Ramos (cell line): ENCODE data around the gene GAK.

Experiments
- in situ Hi-C: fragments of 300-500 bp; cut with MboI; formaldehyde crosslinking; loops from one replicate; pipeline ENCODE4 v1.14.3; 2022; ENCODE audit warnings: low sequenced_read_pairs; ENCODE audit not compliant: unreplicated experiment

Gene GAK

GRCh38 chr4:893276-893994 is 38.7 kb downstream of the GAK start:
- in situ Hi-C loops: no loop called here

GRCh38 chr4:892780-893179 is 39.3 kb downstream of the GAK start:
- in situ Hi-C loops: no loop called here

DNA sequence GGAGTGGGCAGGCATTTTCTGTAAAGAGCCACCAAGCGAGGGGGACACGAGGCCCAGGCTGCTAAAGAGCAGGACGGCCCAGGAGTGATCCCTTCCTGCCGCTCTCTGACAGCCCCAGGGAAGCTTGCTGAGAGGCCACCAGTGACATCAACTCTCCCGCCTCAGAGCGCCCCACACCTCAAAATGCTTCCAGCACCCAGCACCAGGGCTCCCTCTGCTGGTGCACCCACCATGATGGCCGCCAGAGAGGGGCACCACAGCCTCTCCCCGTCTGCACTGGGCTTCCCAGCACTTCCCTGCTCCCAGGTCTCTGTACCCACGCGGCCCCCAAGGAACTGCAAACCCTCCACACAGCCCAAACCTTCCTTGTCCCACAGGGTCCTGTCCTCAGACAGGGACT is 40.4 kb downstream of the GAK start:
- in situ Hi-C loops: no loop called here

DNA sequence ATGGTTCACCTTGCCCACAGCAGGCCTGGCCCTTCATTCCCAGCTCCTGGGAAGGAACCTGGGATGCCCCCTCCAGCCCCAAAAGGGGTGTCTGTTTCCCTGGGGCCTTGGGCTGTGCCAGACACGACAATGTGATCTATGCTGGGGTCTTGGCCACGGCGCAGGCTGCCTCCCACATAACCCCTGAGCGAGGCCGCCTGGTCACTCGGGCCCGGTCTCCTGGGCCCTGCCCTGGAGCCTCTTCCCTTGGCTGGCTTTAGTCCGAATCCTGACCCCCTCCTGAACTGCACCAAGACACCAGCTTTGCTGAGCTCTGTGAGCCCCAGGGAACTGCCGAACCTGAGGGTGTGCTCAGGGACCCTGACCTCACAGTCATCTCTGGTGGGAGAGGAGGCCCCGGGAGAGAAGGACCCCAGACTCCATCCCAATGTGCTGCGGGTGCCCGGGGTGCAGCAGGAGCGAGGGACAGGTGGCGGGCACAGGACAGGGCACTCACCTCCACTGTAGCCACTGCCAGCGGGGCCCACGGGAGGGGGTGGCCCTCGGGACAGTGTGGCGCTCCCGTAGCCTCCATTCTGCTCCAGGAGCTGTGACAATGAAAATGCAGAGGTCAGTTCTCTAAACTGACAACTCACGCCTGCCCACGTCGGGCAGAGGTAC is 42.0 kb downstream of the GAK start:
- in situ Hi-C loops: no loop called here

GRCh38 chr4:889516-889915 is 42.6 kb downstream of the GAK start:
- in situ Hi-C loops: no loop called here

DNA sequence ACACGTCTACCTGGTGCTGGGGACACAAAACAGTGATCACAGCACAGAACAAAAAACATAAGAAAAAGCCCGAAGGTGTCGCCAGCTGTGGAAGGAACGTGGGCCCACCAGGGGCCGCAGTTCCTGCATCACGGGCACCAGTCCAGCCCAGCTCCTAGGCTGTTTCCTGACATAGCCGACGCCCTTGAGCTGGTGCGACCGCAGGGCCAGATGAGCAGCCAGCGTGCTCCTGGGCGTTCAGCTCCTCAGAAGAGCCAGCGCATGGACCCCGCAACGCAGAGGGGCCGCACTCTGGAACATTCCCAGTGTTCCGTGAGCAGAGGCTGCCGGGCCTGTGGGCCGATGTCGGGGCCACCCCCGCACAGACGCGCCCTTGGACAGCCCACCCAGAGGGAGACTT is 44.1 kb downstream of the GAK start:
- in situ Hi-C loops: no loop called here

- in situ Hi-C loops: no loop called here
Measured at GRCh38 chr4:887034-887763, 44.9 kb downstream of the GAK start.

- in situ Hi-C loops: no loop called here
Measured at GRCh38 chr4:886244-886643, 45.9 kb downstream of the GAK start.

- in situ Hi-C loops: no loop called here
Measured at GRCh38 chr4:885353-885752, 46.8 kb downstream of the GAK start.

GRCh38 chr4:884896-885295 is 47.2 kb downstream of the GAK start:
- in situ Hi-C loops: no loop called here

DNA sequence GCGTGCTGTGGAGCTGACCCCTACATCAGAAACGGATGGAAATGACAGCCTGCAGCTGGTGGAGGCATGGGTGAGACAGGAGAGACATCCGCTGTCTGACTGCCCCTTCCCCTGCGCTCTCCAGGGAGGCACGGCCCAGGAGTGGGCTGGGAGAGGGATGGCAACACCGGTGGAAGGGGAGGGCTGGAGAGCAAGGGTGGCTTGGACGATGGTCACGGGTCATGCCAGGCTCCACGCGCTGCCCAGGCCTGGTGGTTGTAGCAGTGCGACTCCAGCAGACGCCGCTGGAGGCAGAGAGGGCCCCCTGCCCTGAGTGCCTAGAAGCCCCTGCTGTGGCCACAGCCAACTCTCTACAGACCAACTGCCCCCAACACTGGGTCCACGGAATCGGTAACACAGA is 47.9 kb downstream of the GAK start:
- in situ Hi-C loops: no loop called here

GRCh38 chr4:883377-884095 is 48.6 kb downstream of the GAK start:
- in situ Hi-C loops: no loop called here

DNA sequence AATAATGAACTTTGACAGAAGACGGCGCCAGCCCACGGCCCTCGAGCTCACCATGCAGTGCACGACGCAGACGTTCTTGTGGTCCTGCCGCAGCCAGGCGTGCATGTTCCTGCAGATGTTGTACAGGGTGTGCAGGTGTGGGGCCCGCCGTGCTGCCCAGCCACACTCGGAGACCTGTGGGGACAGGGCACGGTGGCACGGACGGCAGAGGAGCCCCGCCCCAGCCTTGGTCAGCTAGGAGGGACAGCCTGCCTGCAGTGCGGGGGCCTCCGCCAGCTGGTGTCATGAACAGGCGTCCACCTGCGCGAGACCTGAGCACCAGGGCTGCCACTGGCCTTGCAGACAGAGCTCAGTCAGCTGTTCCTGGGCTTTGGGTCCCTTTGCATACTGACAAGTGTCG is 49.5 kb downstream of the GAK start:
- in situ Hi-C loops: no loop called here

DNA sequence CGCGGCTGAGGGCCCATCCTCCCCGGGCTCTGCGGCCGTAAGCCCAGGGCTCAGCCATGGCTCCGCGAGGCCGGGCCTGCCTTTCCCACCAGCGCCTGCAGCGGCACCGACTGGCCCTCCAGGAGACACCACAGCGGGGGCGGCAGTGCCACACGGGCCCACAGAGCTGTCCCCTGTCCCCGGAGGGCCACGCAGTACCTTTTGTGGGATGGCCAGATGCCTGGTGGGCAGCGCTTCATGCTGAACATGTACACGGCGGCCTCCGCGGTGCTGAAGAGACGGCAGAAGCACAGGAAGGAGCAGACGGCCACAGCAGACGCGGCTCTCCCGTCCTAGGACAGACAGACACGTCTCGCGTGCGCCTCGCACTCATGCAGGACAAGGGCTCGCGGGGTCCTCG is 50.4 kb downstream of the GAK start:
- in situ Hi-C loops: no loop called here

- in situ Hi-C loops: no loop called here
Measured at GRCh38 chr4:880684-881405, 51.3 kb downstream of the GAK start.

- in situ Hi-C loops: no loop called here
Measured at GRCh38 chr4:879729-880077, 52.4 kb downstream of the GAK start.

DNA sequence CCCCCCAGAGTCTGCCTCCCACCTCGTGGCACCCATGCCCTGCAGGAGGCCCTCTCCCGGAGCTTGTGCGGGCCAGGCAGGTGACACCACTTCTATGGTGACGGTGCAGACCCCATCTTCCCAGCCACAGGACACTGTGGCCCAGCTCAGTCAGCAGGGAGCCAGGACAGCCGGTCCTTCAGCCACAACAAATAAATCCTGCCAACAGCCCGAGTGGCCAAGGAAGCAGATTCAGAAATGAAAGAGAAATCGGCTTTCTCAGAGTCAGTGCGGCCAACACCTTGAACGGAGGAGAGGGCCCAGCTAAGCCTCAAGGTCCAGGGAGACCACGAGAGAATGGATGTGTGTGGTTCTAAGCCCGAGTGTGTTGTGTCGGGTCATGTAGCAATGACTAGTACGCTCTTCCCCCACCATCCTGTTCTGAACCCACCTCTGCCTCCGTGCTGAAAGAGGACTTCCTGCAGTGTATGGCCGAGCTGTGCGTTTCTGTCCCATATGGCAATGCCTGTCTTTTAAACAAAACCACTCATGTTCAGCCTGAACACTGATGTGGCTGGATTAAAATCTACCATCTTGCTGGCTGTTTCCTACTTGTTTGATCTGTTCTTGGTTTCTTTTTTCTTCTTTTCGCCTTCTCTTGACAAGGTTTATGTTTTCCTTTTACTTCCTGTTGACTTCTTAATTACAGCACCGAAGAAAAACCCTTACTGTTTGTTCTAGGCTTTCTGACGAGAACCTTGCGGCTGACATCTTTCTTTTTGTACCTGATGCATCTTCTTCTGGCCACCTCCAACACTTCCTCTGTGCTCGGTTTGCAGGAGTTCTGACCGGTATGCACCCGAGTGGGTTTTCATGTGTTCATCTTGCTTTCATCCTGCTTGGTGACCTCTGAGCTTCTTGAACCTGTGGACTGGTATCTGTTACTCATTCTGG is 53.1 kb downstream of the GAK start:
- in situ Hi-C loops: no loop called here

GRCh38 chr4:877502-877901 is 54.6 kb downstream of the GAK start:
- in situ Hi-C loops: no loop called here

GRCh38 chr4:876780-877179 is 55.3 kb downstream of the GAK start:
- in situ Hi-C loops: no loop called here
